HEK293 (cell line): ENCODE measurements around the gene ACACB.
A peak's percentile ranks its signal among the peaks of the same experiment; 100 is the strongest.

Experiments used
- IKZF3 ChIP-seq: fragments of 450-650 bp; IDR thresholded peaks from 2 replicates; pipeline ENCODE4 v1.5.0; 2018; ENCODE audit warnings: missing biosample characterization, mild to moderate bottlenecking, missing genetic modification characterization, moderate library complexity
- KLF1 ChIP-seq: fragments of 450-650 bp; formaldehyde crosslinking; IDR thresholded peaks from 2 replicates; pipeline ENCODE4 v1.5.1; 2016; ENCODE audit warnings: missing biosample characterization, missing genetic modification characterization
- PATZ1 ChIP-seq: fragments of 450-650 bp; formaldehyde crosslinking; IDR thresholded peaks from 2 replicates; pipeline ENCODE4 v1.5.1; 2016; ENCODE audit warnings: missing biosample characterization, missing genetic modification characterization
- PRDM6 ChIP-seq: fragments of 450-650 bp; formaldehyde crosslinking; IDR thresholded peaks from 2 replicates; pipeline ENCODE4 v1.5.1; 2017; ENCODE audit warnings: missing biosample characterization, missing genetic modification characterization
- SCRT1 ChIP-seq: fragments of 450-650 bp; formaldehyde crosslinking; IDR thresholded peaks from 2 replicates; pipeline ENCODE4 v1.5.1; 2016; ENCODE audit warnings: missing biosample characterization, missing genetic modification characterization, borderline replicate concordance
- YY1 ChIP-seq: fragments of 450-650 bp; formaldehyde crosslinking; IDR thresholded peaks from 2 replicates; pipeline ENCODE4 v1.5.1; 2018; ENCODE audit warnings: missing biosample characterization, missing genetic modification characterization
- ZBTB10 ChIP-seq: fragments of 450-650 bp; formaldehyde crosslinking; IDR thresholded peaks from 2 replicates; pipeline ENCODE4 v1.5.1; 2016; ENCODE audit warnings: missing biosample characterization, missing genetic modification characterization
- ZBTB11 ChIP-seq: fragments of 450-650 bp; formaldehyde crosslinking; conservative IDR thresholded peaks from 2 replicates; pipeline ENCODE4 v1.5.1; 2016; ENCODE audit warnings: low read depth, missing biosample characterization, missing genetic modification characterization
- ZBTB21 ChIP-seq: fragments of 450-650 bp; formaldehyde crosslinking; IDR thresholded peaks from 2 replicates; pipeline ENCODE4 v1.5.1; 2017; ENCODE audit warnings: missing biosample characterization, missing genetic modification characterization
- ZFP69B ChIP-seq: fragments of 450-650 bp; formaldehyde crosslinking; IDR thresholded peaks from 2 replicates; pipeline ENCODE4 v1.5.1; 2016; ENCODE audit warnings: missing biosample characterization, missing genetic modification characterization
- ZNF2 ChIP-seq: fragments of 450-650 bp; formaldehyde crosslinking; IDR thresholded peaks from 2 replicates; pipeline ENCODE4 v1.5.1; 2016; ENCODE audit warnings: missing biosample characterization, missing genetic modification characterization
- ZNF350 ChIP-seq: fragments of 450-650 bp; formaldehyde crosslinking; IDR thresholded peaks from 2 replicates; pipeline ENCODE4 v1.5.0; 2017; ENCODE audit warnings: missing biosample characterization, mild to moderate bottlenecking, missing genetic modification characterization
- ZNF544 ChIP-seq: fragments of 450-650 bp; formaldehyde crosslinking; IDR thresholded peaks from 2 replicates; pipeline ENCODE4 v1.5.0; 2017; ENCODE audit warnings: missing biosample characterization, missing genetic modification characterization
- ZNF610 ChIP-seq: fragments of 450-650 bp; formaldehyde crosslinking; IDR thresholded peaks from 2 replicates; pipeline ENCODE4 v1.5.1; 2016; ENCODE audit warnings: missing biosample characterization, missing genetic modification characterization, borderline replicate concordance
- ZNF692 ChIP-seq: fragments of 450-650 bp; formaldehyde crosslinking; IDR thresholded peaks from 2 replicates; pipeline ENCODE4 v1.5.1; 2016; ENCODE audit warnings: missing biosample characterization, missing genetic modification characterization
- ZNF704 ChIP-seq: fragments of 450-650 bp; formaldehyde crosslinking; IDR thresholded peaks from 2 replicates; pipeline ENCODE4 v1.5.1; 2016; ENCODE audit warnings: missing biosample characterization, missing genetic modification characterization
- ZNF76 ChIP-seq: fragments of 450-650 bp; formaldehyde crosslinking; IDR thresholded peaks from 2 replicates; pipeline ENCODE4; 2016; ENCODE audit warnings: low read depth, missing biosample characterization, missing genetic modification characterization, borderline replicate concordance
- ZXDB ChIP-seq: fragments of 450-650 bp; formaldehyde crosslinking; IDR thresholded peaks from 2 replicates; pipeline ENCODE4 v1.5.1; 2016; ENCODE audit warnings: missing biosample characterization, missing genetic modification characterization
- TF ChIP-seq, protein P1 (sequence below): fragments of 450-650 bp; formaldehyde crosslinking; IDR thresholded peaks from 2 replicates; pipeline ENCODE4 v1.5.1; 2016; ENCODE audit warnings: missing biosample characterization, missing genetic modification characterization
- TF ChIP-seq, protein P2 (sequence below): fragments of 450-650 bp; formaldehyde crosslinking; IDR thresholded peaks from 2 replicates; pipeline ENCODE4 v1.5.1; 2016; ENCODE audit warnings: missing biosample characterization, missing genetic modification characterization

The ACACB gene

DNA sequence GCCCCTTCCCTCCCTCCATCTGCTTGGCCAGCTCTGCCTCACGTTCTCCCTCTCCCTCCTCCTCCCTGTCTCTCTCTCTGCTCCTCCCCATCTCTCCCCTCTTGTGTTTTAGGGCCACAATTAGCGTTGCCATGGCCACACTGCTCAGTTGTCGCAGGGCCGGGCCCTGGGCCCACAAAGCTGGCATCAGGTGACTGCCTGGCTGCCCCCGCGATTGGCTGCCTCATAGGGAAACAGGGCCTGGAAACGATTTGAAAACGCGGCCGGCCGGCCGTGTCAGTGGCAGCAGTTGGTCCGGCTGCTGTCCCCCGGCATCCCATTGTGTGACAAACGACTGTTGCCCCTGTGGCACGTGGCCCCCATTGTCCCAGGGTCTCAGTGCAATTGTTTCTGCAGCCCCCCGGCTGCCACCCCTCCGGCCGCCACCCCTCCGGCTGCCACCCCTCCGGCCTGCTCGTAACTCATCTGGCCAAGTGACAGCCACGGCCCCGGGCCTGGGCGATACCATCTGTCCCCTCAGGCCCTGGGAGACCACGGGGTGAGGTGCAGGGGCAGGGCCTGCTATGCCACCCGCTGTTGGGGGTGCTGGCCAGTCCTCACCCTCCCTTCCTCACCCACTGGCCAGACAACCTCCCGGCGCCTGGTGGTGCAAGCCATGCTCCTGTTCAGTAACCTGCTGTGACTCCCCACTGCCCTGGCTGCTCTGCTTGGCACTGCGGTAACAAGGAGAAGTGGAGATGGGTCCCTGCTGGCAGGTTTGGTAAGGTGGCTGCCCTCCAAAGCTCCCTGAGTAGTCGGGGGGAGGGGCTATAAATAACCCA, 175.3 kb downstream of the ACACB start (continued):
- peak; percentile 23; the same call in 1 of the 2 replicates for TF ChIP-seq ZNF704 (tag by site-specific recombination)
- no peak for TF ChIP-seq ZBTB21
- peak; percentile 90 for TF ChIP-seq PATZ1 (tag by site-specific recombination)
- TF ChIP-seq, protein P1, sequence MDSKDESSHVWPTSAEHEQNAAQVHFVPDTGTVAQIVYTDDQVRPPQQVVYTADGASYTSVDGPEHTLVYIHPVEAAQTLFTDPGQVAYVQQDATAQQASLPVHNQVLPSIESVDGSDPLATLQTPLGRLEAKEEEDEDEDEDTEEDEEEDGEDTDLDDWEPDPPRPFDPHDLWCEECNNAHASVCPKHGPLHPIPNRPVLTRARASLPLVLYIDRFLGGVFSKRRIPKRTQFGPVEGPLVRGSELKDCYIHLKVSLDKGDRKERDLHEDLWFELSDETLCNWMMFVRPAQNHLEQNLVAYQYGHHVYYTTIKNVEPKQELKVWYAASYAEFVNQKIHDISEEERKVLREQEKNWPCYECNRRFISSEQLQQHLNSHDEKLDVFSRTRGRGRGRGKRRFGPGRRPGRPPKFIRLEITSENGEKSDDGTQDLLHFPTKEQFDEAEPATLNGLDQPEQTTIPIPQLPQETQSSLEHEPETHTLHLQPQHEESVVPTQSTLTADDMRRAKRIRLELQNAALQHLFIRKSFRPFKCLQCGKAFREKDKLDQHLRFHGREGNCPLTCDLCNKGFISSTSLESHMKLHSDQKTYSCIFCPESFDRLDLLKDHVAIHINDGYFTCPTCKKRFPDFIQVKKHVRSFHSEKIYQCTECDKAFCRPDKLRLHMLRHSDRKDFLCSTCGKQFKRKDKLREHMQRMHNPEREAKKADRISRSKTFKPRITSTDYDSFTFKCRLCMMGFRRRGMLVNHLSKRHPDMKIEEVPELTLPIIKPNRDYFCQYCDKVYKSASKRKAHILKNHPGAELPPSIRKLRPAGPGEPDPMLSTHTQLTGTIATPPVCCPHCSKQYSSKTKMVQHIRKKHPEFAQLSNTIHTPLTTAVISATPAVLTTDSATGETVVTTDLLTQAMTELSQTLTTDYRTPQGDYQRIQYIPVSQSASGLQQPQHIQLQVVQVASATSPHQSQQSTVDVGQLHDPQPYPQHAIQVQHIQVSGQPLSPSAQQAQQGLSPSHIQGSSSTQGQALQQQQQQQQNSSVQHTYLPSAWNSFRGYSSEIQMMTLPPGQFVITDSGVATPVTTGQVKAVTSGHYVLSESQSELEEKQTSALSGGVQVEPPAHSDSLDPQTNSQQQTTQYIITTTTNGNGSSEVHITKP (tag by site-specific recombination), result peak; percentile 86
- TF ChIP-seq ZBTB10 (tag by site-specific recombination), result no peak
- no peak for TF ChIP-seq ZNF610 (tag by site-specific recombination)
- TF ChIP-seq ZNF2 (tag by site-specific recombination), result no peak
- TF ChIP-seq, protein P2, sequence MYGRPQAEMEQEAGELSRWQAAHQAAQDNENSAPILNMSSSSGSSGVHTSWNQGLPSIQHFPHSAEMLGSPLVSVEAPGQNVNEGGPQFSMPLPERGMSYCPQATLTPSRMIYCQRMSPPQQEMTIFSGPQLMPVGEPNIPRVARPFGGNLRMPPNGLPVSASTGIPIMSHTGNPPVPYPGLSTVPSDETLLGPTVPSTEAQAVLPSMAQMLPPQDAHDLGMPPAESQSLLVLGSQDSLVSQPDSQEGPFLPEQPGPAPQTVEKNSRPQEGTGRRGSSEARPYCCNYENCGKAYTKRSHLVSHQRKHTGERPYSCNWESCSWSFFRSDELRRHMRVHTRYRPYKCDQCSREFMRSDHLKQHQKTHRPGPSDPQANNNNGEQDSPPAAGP, result no peak
- TF ChIP-seq ZXDB (tag by site-specific recombination), result peak; percentile 51; the same call in 1 of the 2 replicates
- no peak for TF ChIP-seq ZNF544 (tag by site-specific recombination)
- 0 out of 2 replicates have a peak, but pooled peaks have one; percentile 35 for TF ChIP-seq ZNF76 (tag by site-specific recombination)
- no peak for TF ChIP-seq SCRT1
- no peak for TF ChIP-seq ZNF350 (tag by site-specific recombination)
- no peak for TF ChIP-seq YY1 (tag by site-specific recombination)
- peak; percentile 100 for TF ChIP-seq ZFP69B (tag by site-specific recombination)
- 0 out of 2 replicates have a peak, but pooled peaks have one; percentile 33 for TF ChIP-seq IKZF3 (tag by site-specific recombination)
- TF ChIP-seq ZBTB11 (tag by site-specific recombination), result no peak
- no peak for TF ChIP-seq PRDM6
- peak; percentile 99 for TF ChIP-seq ZNF692 (tag by site-specific recombination)
- TF ChIP-seq KLF1 (tag by site-specific recombination), result peak; percentile 36; the same call in 1 of the 2 replicates
